WERI-Rb-1 (cell line): ENCODE measurements around the gene PTPRN2.

Experiments
- DNase-seq: peaks from one replicate; pipeline ENCODE4 v3.0.0-alpha.2; 2020
- H3K27ac ChIP-seq: fragments of 250-450 bp; sonication (Bioruptor Pico); 2 replicates; pipeline ENCODE4 v1.5.1; 2020; ENCODE audit warnings: mild to moderate bottlenecking, moderate library complexity
- H3K27me3 ChIP-seq: fragments of 250-450 bp; sonication (Bioruptor Pico); 2 replicates; pipeline ENCODE4 v1.5.1; 2021; ENCODE audit warnings: mild to moderate bottlenecking, low read depth, moderate library complexity; ENCODE audit not compliant: insufficient read depth, severe bottlenecking
- H3K36me3 ChIP-seq: fragments of 250-450 bp; sonication (Bioruptor Pico); 2 replicates; pipeline ENCODE4 v1.5.1; 2020; ENCODE audit warnings: mild to moderate bottlenecking, moderate library complexity
- H3K4me3 ChIP-seq: 2 replicates; pipeline ENCODE4 v1.5.1; 2011; ENCODE audit warnings: low read depth, mild to moderate bottlenecking, control low read depth, low read length
- H3K9me3 ChIP-seq: fragments of 250-450 bp; sonication (Bioruptor Pico); 2 replicates; pipeline ENCODE4 v1.5.1; 2021; ENCODE audit warnings: mild to moderate bottlenecking, moderate library complexity; ENCODE audit not compliant: severe bottlenecking
- TF ChIP-seq, protein P1 (sequence below): IDR thresholded peaks from 2 replicates; pipeline ENCODE4 v1.5.1; 2011; ENCODE audit warnings: low read depth, mild to moderate bottlenecking, control low read depth, inconsistent platforms, low read length

Gene PTPRN2

GRCh38 chr7:158505683-158506082 lies 81.9 kb downstream of the PTPRN2 start:
- peaks cover 2% of the 10 kb centered on the region for H3K9me3 ChIP-seq
- no peak overlapping the region for H3K4me3 ChIP-seq
- TF ChIP-seq, protein P1, sequence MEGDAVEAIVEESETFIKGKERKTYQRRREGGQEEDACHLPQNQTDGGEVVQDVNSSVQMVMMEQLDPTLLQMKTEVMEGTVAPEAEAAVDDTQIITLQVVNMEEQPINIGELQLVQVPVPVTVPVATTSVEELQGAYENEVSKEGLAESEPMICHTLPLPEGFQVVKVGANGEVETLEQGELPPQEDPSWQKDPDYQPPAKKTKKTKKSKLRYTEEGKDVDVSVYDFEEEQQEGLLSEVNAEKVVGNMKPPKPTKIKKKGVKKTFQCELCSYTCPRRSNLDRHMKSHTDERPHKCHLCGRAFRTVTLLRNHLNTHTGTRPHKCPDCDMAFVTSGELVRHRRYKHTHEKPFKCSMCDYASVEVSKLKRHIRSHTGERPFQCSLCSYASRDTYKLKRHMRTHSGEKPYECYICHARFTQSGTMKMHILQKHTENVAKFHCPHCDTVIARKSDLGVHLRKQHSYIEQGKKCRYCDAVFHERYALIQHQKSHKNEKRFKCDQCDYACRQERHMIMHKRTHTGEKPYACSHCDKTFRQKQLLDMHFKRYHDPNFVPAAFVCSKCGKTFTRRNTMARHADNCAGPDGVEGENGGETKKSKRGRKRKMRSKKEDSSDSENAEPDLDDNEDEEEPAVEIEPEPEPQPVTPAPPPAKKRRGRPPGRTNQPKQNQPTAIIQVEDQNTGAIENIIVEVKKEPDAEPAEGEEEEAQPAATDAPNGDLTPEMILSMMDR = no peak

GRCh38 chr7:158502068-158502750 lies 85.4 kb downstream of the PTPRN2 start:
- TF ChIP-seq, protein P1 = no peak
- Histone ChIP-seq H3K27me3 (no peaks in the 10 kb centered on the region), H3K27ac (no peak overlapping the region), H3K9me3 (peaks cover 2% of the 10 kb centered on the region), H3K36me3 (no peaks in the 10 kb centered on the region), H3K4me3 (no peak overlapping the region)
- DNase-seq = no peak

More at GRCh38 chr7:158505683-158506082, 81.9 kb downstream of the PTPRN2 start:
- no peaks in the 10 kb centered on the region for H3K27me3 ChIP-seq
- DNase-seq = no peak
- H3K36me3 ChIP-seq = no peaks in the 10 kb centered on the region
- H3K27ac ChIP-seq = no peak overlapping the region

DNA sequence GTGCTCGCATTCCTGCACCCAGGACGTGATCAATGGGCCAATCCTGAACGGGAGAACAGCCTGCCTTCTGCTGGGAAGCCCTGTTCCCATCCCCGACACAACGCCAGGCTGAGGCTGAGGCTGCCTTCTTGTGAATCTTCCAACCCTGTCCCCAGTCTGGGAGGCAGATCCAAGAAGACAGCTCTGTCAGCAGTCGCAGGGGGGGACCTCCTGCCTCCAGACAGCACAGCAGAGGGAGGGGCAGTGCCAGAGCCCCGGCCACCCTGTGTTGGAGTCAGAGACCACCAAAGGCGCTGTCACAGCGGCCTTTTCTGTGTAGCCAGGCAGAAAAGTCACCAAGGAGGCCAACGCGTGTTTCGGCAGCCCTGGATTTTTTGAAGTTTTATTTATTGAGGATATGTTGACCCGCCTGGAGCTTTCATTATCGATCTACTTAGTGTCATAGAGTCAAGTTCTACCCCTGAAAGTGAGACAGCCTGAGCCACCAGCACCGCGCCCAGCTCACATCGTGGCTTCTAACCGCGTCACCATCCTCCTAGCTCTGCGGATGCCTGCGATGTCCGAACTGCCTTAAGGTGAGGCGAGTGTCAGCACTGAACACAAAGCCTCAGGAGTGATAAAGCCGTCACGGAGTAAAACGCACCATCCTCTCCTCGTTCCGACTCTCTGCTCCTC lies 86.1 kb downstream of the PTPRN2 start:
- Histone ChIP-seq H3K27ac (no peak overlapping the region), H3K36me3 (no peaks in the 10 kb centered on the region), H3K4me3 (no peak overlapping the region), H3K9me3 (peaks cover 2% of the 10 kb centered on the region), H3K27me3 (no peaks in the 10 kb centered on the region)
- no peak for DNase-seq
- TF ChIP-seq, protein P1 = no peak

DNA sequence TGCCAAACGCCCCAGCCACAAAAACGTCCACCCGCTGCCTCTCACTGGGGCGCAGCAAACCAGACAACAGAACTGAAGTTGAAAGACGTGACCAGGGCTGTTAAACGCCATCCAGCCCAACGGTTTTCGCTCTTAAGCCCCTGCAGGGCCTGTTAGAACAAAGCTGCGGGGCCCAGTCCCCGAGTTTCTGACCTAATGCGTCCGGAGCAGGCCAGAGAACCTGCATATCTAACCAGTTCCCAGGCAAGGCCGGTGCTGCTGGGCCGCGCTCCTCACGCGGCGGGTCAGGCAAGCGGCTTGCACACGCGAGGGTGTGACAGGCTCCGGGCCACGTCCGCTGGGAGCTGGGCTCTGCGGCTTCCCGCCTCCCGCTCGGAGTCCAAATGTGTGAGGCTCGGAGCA lies 87.0 kb downstream of the PTPRN2 start:
- Histone ChIP-seq H3K36me3 (no peaks in the 10 kb centered on the region), H3K9me3 (no peaks in the 10 kb centered on the region), H3K27me3 (no peaks in the 10 kb centered on the region), H3K4me3 (no peak overlapping the region), H3K27ac (no peak overlapping the region)
- DNase-seq = no peak
- TF ChIP-seq, protein P1 = no peak

GRCh38 chr7:158499082-158499455 lies 88.6 kb downstream of the PTPRN2 start:
- TF ChIP-seq, protein P1 = no peak
- Histone ChIP-seq H3K27ac (no peak overlapping the region), H3K4me3 (no peak overlapping the region), H3K36me3 (no peaks in the 10 kb centered on the region), H3K9me3 (no peaks in the 10 kb centered on the region), H3K27me3 (no peaks in the 10 kb centered on the region)
- no peak for DNase-seq
